GM06990 (cell line): Measurements from ENCODE around the gene ALOXE3.
"Not testable (repeated sequence)": the region's sequence is repeated elsewhere in the genome, so short reads cannot be mapped to it uniquely, and the experiment has no call there.

ENCODE experiments used
- DNase-seq: peaks from one replicate; pipeline ENCODE4 v3.0.0-alpha.2; 2011; ENCODE audit not compliant: insufficient read length; ENCODE audit errors: extremely low read depth
- H3K27me3 ChIP-seq: replicated peaks from 2 replicates; pipeline ENCODE4 v1.6.0; 2011; ENCODE audit warnings: low read length; ENCODE audit not compliant: control insufficient read depth, insufficient read depth
- H3K36me3 ChIP-seq: 2 replicates; pipeline ENCODE4 v1.5.1; 2011; ENCODE audit warnings: low read length; ENCODE audit not compliant: control insufficient read depth, insufficient read depth
- H3K4me3 ChIP-seq: replicated peaks from 2 replicates; pipeline ENCODE4 v1.5.1; 2011; ENCODE audit warnings: low read depth, mild to moderate bottlenecking, control low read depth, low read length
- TF ChIP-seq, protein P1 (sequence below): IDR thresholded peaks from 2 replicates; pipeline ENCODE4 v1.5.1; 2011; ENCODE audit warnings: low read length, control low read depth, mild to moderate bottlenecking, inconsistent platforms; ENCODE audit not compliant: insufficient read depth, poor library complexity, severe bottlenecking

The ALOXE3 gene

GRCh38 chr17:8080799-8081219 lies 37.5 kb downstream of the ALOXE3 start:
- no peaks in the 10 kb centered on the region for H3K36me3 ChIP-seq
- H3K27me3 ChIP-seq = peaks cover 5% of the 10 kb centered on the region
- no peak overlapping the region for H3K4me3 ChIP-seq
- TF ChIP-seq, protein P1, sequence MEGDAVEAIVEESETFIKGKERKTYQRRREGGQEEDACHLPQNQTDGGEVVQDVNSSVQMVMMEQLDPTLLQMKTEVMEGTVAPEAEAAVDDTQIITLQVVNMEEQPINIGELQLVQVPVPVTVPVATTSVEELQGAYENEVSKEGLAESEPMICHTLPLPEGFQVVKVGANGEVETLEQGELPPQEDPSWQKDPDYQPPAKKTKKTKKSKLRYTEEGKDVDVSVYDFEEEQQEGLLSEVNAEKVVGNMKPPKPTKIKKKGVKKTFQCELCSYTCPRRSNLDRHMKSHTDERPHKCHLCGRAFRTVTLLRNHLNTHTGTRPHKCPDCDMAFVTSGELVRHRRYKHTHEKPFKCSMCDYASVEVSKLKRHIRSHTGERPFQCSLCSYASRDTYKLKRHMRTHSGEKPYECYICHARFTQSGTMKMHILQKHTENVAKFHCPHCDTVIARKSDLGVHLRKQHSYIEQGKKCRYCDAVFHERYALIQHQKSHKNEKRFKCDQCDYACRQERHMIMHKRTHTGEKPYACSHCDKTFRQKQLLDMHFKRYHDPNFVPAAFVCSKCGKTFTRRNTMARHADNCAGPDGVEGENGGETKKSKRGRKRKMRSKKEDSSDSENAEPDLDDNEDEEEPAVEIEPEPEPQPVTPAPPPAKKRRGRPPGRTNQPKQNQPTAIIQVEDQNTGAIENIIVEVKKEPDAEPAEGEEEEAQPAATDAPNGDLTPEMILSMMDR = no peak
- no peak for DNase-seq

DNA sequence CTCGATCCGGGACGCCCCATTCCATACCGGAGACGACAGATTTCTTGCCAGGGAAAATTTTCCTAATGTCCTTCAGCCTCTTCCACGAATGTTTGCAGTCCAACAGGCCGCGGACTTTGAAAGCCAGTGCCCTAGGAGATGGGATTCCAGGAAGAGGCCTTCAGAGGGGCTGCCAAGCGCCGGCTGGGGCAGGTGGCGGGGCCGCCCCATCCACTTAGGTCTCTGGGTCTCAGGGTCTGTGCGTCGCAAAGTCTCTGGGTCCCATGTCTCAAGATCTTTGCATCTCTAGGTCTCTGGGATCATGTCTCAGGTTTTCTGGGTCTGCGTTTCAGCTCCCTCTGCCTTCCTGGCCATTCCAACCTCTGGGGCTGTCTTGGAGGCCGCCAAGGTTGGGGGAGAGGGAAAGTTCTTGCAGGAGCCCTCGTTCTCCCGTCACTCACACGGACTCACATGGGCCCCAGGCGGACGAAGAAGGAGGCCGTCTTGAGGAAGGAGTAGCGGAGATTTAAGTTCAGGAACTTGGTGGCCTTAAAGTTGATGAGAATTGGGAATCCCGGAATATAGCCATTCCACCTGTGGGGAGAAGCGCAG lies 38.0 kb downstream of the ALOXE3 start:
- TF ChIP-seq, protein P1 = no peak
- no peak for DNase-seq
- no peaks in the 10 kb centered on the region for H3K36me3 ChIP-seq
- no peak overlapping the region; the same call in 1 of the 2 replicates for H3K4me3 ChIP-seq
- peaks cover 5% of the 10 kb centered on the region for H3K27me3 ChIP-seq

DNA sequence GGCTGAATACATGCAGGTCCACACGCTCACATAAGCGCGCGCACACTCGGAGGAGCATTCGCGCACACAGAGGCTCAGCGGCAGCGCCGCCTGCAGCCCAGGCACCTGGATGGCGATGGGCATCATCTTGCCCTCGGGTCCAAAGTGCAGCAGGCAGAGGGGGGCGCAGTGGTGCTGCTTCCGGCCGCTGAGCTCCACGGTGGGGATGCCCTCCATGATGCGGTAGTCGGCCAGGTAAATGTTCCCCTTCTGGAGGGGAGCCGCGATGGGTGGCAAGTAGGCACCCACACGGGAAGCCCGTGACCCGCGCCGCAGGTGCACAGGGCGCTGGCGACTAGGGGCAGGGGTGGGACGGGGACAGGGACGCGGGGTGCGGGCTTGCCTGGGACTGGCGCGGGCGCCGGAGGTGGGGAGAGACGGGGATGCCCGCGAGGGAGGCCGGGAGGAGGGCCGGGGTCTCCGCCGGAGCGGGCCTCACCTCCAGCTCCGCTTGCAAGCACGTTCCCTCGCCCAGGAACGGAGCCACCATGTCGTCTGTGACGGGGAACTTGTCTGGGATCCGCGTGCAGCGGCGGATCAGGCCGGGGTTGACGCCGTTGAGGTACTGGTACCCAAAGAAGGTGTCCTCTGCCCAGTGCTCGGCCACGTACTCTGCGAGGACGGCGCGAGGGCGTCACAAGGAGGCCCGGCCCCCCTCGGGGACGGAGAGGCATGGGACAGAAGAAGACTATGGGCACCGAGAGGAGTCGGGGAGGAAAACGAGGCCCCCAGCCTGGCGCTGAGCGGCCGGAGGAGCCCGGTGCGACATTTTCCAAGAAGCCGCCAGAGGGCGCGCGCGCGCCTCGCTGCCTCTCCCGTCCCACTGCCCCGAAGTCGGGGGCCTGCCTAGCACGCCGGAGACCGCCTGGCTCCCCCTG lies 38.8 kb downstream of the ALOXE3 start:
- Histone ChIP-seq H3K27me3 (peaks cover 5% of the 10 kb centered on the region), H3K36me3 (no peaks in the 10 kb centered on the region), H3K4me3 (peak overlapping the region; percentile 59)
- peak; percentile 80 for DNase-seq
- TF ChIP-seq, protein P1 = peak; percentile 89

GRCh38 chr17:8077939-8078338 lies 40.4 kb downstream of the ALOXE3 start:
- DNase-seq, H3K36me3 ChIP-seq, H3K4me3 ChIP-seq, H3K27me3 ChIP-seq: not testable (repeated sequence)

GRCh38 chr17:8076502-8077266 lies 41.6 kb downstream of the ALOXE3 start:
- H3K36me3 ChIP-seq = no peaks in the 10 kb centered on the region
- TF ChIP-seq, protein P1 = no peak
- no peak overlapping the region for H3K4me3 ChIP-seq
- H3K27me3 ChIP-seq = peaks cover 4% of the 10 kb centered on the region
- DNase-seq = no peak
